BLaER1 (cell line): ENCODE results near the gene MACF1.

Experiments
- H3K27ac ChIP-seq: shearing (Covaris generic); formaldehyde crosslinking; 2 replicates; pipeline ENCODE4 v1.8.1; 2022
- H3K27me3 ChIP-seq: shearing (Covaris generic); formaldehyde crosslinking; 2 replicates; pipeline ENCODE4 v1.8.1; 2022
- H3K36me3 ChIP-seq: shearing (Covaris generic); formaldehyde crosslinking; 2 replicates; pipeline ENCODE4 v1.8.1; 2022
- H3K4me1 ChIP-seq: shearing (Covaris generic); formaldehyde crosslinking; 2 replicates; pipeline ENCODE4 v1.8.1; 2022
- H3K4me2 ChIP-seq: shearing (Covaris generic); formaldehyde crosslinking; 2 replicates; pipeline ENCODE4 v1.8.1; 2022
- H3K4me3 ChIP-seq: shearing (Covaris generic); formaldehyde crosslinking; 2 replicates; pipeline ENCODE4 v1.8.1; 2022
- H3K9ac ChIP-seq: shearing (Covaris generic); formaldehyde crosslinking; 2 replicates; pipeline ENCODE4 v1.8.1; 2022
- H3K9me3 ChIP-seq: shearing (Covaris generic); formaldehyde crosslinking; 2 replicates; pipeline ENCODE4 v1.8.1; 2022
- H4K20me1 ChIP-seq: shearing (Covaris generic); formaldehyde crosslinking; 2 replicates; pipeline ENCODE4 v1.8.1; 2022
- Cebpa-rat ChIP-seq: shearing (Covaris generic); IDR thresholded peaks from 2 replicates; pipeline ENCODE4 v1.8.1; 2022

Gene MACF1

DNA sequence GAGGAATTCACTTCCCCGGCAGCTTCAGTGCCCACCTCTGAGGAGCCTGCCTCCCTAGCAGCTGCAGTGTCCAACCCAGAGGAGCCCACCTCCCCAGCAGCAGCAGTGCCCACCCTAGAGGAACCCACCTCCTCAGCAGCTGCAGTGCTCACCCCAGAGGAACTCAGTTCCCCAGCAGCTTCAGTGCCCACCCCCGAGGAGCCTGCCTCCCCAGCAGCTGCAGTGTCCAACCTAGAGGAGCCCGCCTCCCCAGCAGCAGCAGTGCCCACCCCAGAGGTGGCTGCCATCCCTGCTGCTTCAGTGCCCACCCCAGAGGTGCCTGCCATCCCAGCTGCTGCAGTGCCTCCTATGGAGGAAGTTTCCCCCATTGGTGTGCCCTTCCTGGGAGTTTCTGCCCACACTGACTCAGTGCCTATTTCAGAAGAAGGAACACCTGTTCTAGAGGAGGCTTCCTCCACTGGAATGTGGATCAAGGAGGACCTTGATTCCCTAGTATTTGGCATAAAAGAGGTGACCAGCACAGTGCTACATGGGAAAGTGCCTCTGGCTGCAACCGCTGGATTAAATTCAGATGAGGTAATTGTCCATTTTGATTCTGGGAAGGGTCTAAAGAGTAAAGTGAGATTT is 209.5 kb downstream of the MACF1 start:
- TF ChIP-seq Cebpa-rat, result no peak
- H3K4me2 ChIP-seq, result peak overlapping the region; percentile 28; the same call in 1 of the 2 replicates
- H3K9me3 ChIP-seq, result no peaks in the 10 kb centered on the region
- H3K36me3 ChIP-seq, result peaks cover 62% of the 10 kb centered on the region
- H3K4me3 ChIP-seq, result no peak overlapping the region
- H3K27ac ChIP-seq, result 0 out of 2 replicates have a peak overlapping the region, but pooled peaks have one; percentile 4
- no peak overlapping the region for H3K9ac ChIP-seq
- H3K27me3 ChIP-seq, result no peaks in the 10 kb centered on the region
- peaks cover 94% of the 10 kb centered on the region for H4K20me1 ChIP-seq
- H3K4me1 ChIP-seq, result peaks cover 53% of the 10 kb centered on the region

DNA sequence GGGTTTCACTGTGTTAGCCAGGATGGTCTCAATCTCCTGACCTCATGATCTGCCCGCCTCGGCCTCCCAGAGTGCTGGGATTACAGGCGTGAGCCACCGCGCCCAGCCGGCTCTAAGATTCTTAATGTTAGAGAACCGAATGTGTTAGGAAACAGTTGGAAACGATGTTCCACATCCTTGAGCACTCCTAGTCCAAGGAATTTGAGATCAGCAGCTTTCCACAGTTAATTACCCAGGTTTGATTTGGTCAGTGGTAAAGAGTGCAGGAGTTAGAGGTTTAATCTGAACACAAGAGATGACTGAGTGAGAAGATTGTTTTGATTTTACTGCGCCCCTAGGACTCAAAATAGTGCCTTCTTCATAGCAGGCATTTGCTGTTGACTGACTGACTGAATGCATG is 211.1 kb downstream of the MACF1 start:
- Histone ChIP-seq H3K9ac (no peak overlapping the region), H3K27ac (no peak overlapping the region), H3K4me3 (no peak overlapping the region), H3K9me3 (no peaks in the 10 kb centered on the region), H4K20me1 (peaks cover 93% of the 10 kb centered on the region), H3K27me3 (no peaks in the 10 kb centered on the region), H3K36me3 (peaks cover 75% of the 10 kb centered on the region), H3K4me1 (peaks cover 40% of the 10 kb centered on the region), H3K4me2 (no peak overlapping the region)
- no peak for TF ChIP-seq Cebpa-rat

DNA sequence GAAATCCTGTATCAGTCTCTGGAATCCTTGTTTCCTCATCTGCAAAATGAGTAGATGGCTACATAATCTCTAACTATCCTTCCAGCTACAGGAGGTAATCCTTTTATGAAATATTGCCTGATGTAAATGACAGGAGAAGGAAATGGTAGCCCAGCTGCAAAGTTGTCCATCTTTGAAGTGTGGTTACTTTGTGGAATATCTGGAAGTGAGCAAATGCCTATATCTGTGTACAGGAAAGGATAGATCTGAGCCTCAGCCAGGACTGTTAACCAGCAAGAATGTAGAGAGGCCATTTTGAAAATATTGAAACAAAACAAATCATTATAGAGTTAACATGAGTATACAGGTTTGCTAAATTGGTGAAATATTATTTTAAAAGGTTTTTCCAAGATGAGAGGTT is 212.1 kb downstream of the MACF1 start:
- TF ChIP-seq Cebpa-rat, result no peak
- Histone ChIP-seq H3K9ac (no peak overlapping the region), H4K20me1 (peaks cover 93% of the 10 kb centered on the region), H3K4me1 (peaks cover 29% of the 10 kb centered on the region), H3K27me3 (no peaks in the 10 kb centered on the region), H3K4me3 (no peak overlapping the region), H3K9me3 (no peaks in the 10 kb centered on the region), H3K4me2 (no peak overlapping the region), H3K27ac (no peak overlapping the region), H3K36me3 (peaks cover 79% of the 10 kb centered on the region)

DNA sequence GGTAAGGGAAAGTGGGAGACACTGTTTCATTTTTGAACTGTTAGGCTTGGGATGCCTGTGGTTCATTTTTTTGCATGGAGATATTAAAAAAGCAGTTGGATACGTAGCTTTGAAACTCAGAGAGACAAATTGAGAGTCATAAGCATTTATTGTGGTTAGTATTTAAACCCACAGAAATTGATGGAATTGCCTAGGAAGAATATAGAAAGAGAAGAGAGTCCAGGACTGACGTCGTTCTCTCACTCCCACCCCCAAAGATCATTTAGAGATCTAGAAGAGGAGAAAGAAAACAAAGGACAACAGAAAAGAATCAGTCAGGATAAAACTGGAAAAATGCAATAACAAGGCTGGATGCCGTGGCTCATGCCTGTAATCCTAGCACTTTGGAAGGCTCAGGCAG is 213.7 kb downstream of the MACF1 start:
- H3K4me3 ChIP-seq, result no peak overlapping the region
- no peaks in the 10 kb centered on the region for H3K27me3 ChIP-seq
- TF ChIP-seq Cebpa-rat, result no peak
- H4K20me1 ChIP-seq, result peaks cover 91% of the 10 kb centered on the region
- H3K4me2 ChIP-seq, result no peak overlapping the region
- no peak overlapping the region for H3K9ac ChIP-seq
- peaks cover 79% of the 10 kb centered on the region for H3K36me3 ChIP-seq
- H3K4me1 ChIP-seq, result peaks cover 14% of the 10 kb centered on the region
- H3K27ac ChIP-seq, result no peak overlapping the region
- no peaks in the 10 kb centered on the region for H3K9me3 ChIP-seq

DNA sequence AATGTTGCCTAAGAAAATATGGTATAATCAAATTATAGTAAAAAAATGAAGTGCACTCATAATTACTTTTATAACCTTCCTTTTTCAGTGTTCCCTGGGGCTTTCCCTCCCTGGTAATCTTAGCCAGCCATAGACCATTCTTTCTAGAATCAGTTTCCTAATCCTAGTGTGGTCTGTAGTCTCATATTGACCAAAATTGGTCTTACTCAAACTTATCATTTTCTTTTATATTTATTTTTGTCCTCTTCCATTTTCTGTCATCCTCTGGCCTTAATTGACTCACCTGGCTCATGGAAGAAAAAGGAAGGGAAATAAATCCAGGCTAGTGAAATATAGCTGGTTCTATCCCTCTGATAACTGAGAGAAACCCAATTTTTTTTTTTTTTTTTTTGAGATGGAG is 216.0 kb downstream of the MACF1 start:
- peaks cover 87% of the 10 kb centered on the region for H3K36me3 ChIP-seq

DNA sequence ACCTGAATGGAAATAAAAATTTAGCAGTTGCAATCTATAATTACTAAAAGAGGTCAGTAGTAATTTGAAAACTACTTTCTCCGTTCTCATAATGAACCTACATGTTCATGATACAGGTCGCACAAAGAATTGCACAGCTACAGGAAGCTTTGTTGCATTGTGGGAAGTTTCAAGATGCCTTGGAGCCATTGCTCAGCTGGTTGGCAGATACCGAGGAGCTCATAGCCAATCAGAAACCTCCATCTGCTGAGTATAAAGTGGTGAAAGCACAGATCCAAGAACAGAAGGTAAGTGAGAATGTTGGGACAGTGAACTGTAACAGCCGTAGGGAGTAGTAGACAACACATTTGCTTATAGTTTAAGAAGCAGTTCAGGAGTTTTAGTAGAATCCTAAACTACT is 218.1 kb downstream of the MACF1 start:
- H3K4me2 ChIP-seq, result no peak overlapping the region
- no peaks in the 10 kb centered on the region for H3K27me3 ChIP-seq
- peaks cover 88% of the 10 kb centered on the region for H3K36me3 ChIP-seq
- H3K27ac ChIP-seq, result no peak overlapping the region
- H3K4me1 ChIP-seq, result no peaks in the 10 kb centered on the region
- peaks cover 63% of the 10 kb centered on the region for H4K20me1 ChIP-seq
- H3K4me3 ChIP-seq, result no peak overlapping the region
- TF ChIP-seq Cebpa-rat, result no peak
- H3K9me3 ChIP-seq, result no peaks in the 10 kb centered on the region
- no peak overlapping the region for H3K9ac ChIP-seq

More for the DNA sequence above, 216.0 kb downstream of the MACF1 start:
- no peak for TF ChIP-seq Cebpa-rat
- Histone ChIP-seq H4K20me1 (peaks cover 82% of the 10 kb centered on the region), H3K9me3 (no peaks in the 10 kb centered on the region), H3K4me3 (no peak overlapping the region), H3K27ac (no peak overlapping the region), H3K4me1 (no peaks in the 10 kb centered on the region), H3K27me3 (no peaks in the 10 kb centered on the region), H3K4me2 (no peak overlapping the region), H3K9ac (no peak overlapping the region)

DNA sequence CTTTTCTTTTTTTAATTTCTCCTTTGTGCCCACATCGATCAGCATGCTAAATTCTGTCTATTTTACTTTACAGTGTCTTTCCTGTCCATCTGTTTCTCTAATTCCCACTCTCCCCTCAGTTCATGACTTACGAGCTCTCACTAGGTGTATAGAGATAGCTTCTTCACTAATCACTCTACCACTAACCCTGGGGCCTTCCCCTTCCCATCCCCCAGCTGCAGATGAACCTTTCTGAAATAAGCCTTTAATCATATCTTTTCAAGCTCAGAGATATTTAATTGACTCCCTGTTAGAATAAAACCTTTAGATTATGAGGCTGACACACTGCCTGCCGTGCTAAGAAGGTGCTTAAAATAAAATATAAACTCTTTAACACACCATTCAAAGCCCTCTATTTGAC is 220.7 kb downstream of the MACF1 start:
- Histone ChIP-seq H3K27me3 (no peaks in the 10 kb centered on the region), H3K27ac (no peak overlapping the region), H4K20me1 (peaks cover 39% of the 10 kb centered on the region), H3K4me2 (no peak overlapping the region), H3K4me1 (no peaks in the 10 kb centered on the region), H3K9me3 (no peaks in the 10 kb centered on the region), H3K9ac (no peak overlapping the region), H3K36me3 (peaks cover 92% of the 10 kb centered on the region), H3K4me3 (no peak overlapping the region)
- no peak for TF ChIP-seq Cebpa-rat

DNA sequence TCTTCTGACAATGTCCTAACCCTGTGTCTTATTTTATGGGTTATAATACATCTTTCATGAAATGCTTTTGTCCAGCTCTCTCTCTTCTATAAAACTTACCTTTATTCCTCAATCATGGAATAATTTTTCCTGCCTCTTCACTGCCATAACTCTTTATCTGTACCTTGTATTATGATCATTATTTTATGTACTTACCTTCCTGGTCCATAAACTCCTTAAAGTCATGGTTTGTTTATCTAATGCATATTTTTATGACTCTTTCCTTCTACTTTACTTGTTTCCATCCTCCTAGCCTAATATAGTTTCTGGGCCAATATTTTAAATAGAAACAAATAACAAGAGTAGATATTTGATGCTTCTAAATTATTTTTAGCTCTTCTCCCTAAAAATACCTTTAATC is 221.1 kb downstream of the MACF1 start:
- TF ChIP-seq Cebpa-rat, result no peak
- no peaks in the 10 kb centered on the region for H3K27me3 ChIP-seq
- H3K9me3 ChIP-seq, result no peaks in the 10 kb centered on the region
- no peak overlapping the region for H3K9ac ChIP-seq
- no peak overlapping the region for H3K4me2 ChIP-seq
- H3K4me1 ChIP-seq, result no peaks in the 10 kb centered on the region
- H3K36me3 ChIP-seq, result peaks cover 95% of the 10 kb centered on the region
- H4K20me1 ChIP-seq, result peaks cover 37% of the 10 kb centered on the region
- H3K27ac ChIP-seq, result no peak overlapping the region
- H3K4me3 ChIP-seq, result no peak overlapping the region

DNA sequence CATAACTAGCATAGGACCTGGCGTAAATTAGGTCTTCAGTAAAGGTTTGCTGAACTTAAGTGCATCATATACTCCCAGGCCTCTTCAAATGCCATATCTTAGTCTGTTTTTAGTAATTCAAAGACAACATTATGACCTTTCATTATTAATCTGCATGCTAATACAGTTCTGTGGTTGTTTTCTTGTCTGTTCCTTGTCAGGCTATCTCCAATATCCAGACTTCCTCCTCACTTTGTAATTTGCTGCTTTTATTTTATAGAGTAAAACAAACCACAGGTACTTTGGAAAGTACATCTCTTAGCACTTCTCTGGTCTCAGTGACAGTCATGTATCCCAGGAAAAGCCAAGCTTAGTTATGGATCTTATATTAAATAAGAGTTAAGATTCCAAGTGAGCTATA is 221.9 kb downstream of the MACF1 start:
- no peak overlapping the region for H3K4me3 ChIP-seq
- H4K20me1 ChIP-seq, result peaks cover 34% of the 10 kb centered on the region
- H3K4me1 ChIP-seq, result no peaks in the 10 kb centered on the region
- peaks cover 95% of the 10 kb centered on the region for H3K36me3 ChIP-seq
- H3K27ac ChIP-seq, result no peak overlapping the region
- no peaks in the 10 kb centered on the region for H3K27me3 ChIP-seq
- H3K4me2 ChIP-seq, result no peak overlapping the region
- no peak overlapping the region for H3K9ac ChIP-seq
- no peak for TF ChIP-seq Cebpa-rat
- H3K9me3 ChIP-seq, result no peaks in the 10 kb centered on the region

DNA sequence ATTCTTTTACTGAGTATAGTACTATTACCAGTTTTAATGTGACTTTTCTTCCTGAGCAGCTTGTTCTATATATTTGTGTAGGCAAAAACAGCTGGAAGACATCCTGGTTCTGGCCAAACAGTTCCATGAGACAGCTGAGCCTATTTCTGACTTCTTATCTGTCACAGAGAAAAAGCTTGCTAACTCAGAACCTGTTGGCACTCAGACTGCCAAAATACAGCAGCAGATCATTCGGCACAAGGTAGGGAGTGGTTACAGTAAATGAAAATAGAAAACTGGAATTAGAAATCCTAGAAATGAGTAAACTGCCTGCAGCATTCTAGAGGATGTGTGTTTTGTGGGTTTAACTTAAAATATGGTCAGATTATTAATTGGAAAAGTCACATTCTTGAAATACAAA is 222.9 kb downstream of the MACF1 start:
- H3K36me3 ChIP-seq, result peaks cover 95% of the 10 kb centered on the region

DNA sequence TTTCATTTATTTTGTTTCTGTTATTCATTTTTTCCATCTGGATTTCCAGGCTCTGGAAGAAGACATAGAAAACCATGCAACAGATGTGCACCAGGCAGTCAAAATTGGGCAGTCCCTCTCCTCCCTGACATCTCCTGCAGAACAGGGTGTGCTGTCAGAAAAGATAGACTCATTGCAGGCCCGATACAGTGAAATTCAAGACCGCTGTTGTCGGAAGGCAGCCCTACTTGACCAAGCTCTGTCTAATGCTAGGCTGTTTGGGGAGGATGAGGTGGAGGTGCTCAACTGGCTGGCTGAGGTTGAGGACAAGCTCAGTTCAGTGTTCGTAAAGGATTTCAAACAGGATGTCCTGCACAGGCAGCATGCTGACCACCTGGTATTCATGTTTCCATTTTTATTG is 223.4 kb downstream of the MACF1 start:
- Histone ChIP-seq H3K9me3 (no peaks in the 10 kb centered on the region), H4K20me1 (peaks cover 19% of the 10 kb centered on the region), H3K4me2 (no peak overlapping the region), H3K4me1 (no peaks in the 10 kb centered on the region), H3K27ac (no peak overlapping the region), H3K36me3 (peaks cover 95% of the 10 kb centered on the region), H3K9ac (no peak overlapping the region), H3K27me3 (no peaks in the 10 kb centered on the region), H3K4me3 (no peak overlapping the region)
- no peak for TF ChIP-seq Cebpa-rat

More for the DNA sequence above, 222.9 kb downstream of the MACF1 start:
- Histone ChIP-seq H4K20me1 (peaks cover 24% of the 10 kb centered on the region), H3K9ac (no peak overlapping the region), H3K27ac (no peak overlapping the region), H3K4me3 (no peak overlapping the region), H3K4me1 (no peaks in the 10 kb centered on the region), H3K9me3 (no peaks in the 10 kb centered on the region), H3K4me2 (no peak overlapping the region), H3K27me3 (no peaks in the 10 kb centered on the region)
- no peak for TF ChIP-seq Cebpa-rat
